AG04449 (cell line): ENCODE data around the gene GDF11.
A peak's percentile ranks its signal among the peaks of the same experiment; 100 is the strongest.

Source experiments
- CTCF ChIA-PET: fragments of 350-600 bp; formaldehyde crosslinking; extraction: SDS; loops from one replicate; lab custom pipeline; 2021; ENCODE audit warnings: antibody characterized with exemption; lab: Yijun Ruan, JAX
- POLR2A ChIA-PET: fragments of 400-600, 350-600 bp; formaldehyde crosslinking; extraction: SDS; loops from one replicate; lab custom pipeline; 2020; ENCODE audit warnings: antibody characterized with exemption, inconsistent platforms; lab: Yijun Ruan, JAX
- DNase-seq: peaks from one replicate; pipeline ENCODE4 v3.0.0-alpha.2; 2010; ENCODE audit warnings: low read depth, low spot score
- H3K4me3 ChIP-seq: 2 replicates; pipeline ENCODE4 v1.5.1; 2011; ENCODE audit warnings: low read depth, mild to moderate bottlenecking, control low read depth, low read length
- TF ChIP-seq, protein P1 (sequence below): IDR thresholded peaks from one replicate; pipeline ENCODE4 v1.5.1; 2011; ENCODE audit warnings: mild to moderate bottlenecking, moderate library complexity, low read length, control low read depth, inconsistent platforms; ENCODE audit not compliant: insufficient read depth; ENCODE audit errors: missing control alignments

GDF11 gene

DNA sequence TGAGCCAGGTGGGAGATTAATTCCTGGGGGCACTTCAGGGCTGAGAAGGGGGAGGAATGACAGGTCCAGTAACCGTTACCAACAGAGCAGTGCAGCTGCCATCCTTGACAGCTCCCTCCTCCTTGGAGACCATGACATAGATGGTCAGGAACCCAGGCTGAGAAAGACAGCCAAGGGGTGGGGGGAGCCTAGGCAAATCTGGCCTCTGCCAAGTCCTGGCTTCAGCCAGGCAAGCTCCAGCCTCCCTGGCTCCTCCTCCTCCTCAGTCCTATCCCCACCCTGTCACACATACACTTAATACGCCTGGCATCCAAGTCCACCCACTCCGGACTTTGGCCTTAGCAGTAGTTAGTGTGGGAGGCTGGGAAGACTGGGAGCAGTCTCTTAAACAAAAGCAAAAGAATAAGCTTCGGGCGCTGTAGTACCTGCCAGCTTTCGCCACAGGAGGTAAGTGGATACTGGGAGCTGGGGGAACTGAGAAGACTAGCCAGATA lies 22.8 kb upstream of the GDF11 start, which contains the start of gene RDH5:
Gene RDH5, plus strand, starts transcription at position 323 of the 494 bp plus-strand sequence. CDS start 792 bp downstream, outside the sequence.
- CTCF ChIA-PET = interaction anchor here (0.7 to 7.1 kb wide), 10 partner anchors 8 to 235 kb away, joined by 3 to 79 read pairs (median 6); partner anchors contain the start of gene CD63
- TF ChIP-seq, protein P1, sequence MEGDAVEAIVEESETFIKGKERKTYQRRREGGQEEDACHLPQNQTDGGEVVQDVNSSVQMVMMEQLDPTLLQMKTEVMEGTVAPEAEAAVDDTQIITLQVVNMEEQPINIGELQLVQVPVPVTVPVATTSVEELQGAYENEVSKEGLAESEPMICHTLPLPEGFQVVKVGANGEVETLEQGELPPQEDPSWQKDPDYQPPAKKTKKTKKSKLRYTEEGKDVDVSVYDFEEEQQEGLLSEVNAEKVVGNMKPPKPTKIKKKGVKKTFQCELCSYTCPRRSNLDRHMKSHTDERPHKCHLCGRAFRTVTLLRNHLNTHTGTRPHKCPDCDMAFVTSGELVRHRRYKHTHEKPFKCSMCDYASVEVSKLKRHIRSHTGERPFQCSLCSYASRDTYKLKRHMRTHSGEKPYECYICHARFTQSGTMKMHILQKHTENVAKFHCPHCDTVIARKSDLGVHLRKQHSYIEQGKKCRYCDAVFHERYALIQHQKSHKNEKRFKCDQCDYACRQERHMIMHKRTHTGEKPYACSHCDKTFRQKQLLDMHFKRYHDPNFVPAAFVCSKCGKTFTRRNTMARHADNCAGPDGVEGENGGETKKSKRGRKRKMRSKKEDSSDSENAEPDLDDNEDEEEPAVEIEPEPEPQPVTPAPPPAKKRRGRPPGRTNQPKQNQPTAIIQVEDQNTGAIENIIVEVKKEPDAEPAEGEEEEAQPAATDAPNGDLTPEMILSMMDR = no peak
- POLR2A ChIA-PET = interaction anchor here (1.0 to 3.0 kb wide), 2 partner anchors 9 to 254 kb away, joined by 3 to 39 read pairs; partner anchors contain the start of genes CD63 and RAB5B
- peak within 1 kb of the TSS; percentile 8; the same call in 1 of the 2 replicates for H3K4me3 ChIP-seq
- DNase-seq = no peak

DNA sequence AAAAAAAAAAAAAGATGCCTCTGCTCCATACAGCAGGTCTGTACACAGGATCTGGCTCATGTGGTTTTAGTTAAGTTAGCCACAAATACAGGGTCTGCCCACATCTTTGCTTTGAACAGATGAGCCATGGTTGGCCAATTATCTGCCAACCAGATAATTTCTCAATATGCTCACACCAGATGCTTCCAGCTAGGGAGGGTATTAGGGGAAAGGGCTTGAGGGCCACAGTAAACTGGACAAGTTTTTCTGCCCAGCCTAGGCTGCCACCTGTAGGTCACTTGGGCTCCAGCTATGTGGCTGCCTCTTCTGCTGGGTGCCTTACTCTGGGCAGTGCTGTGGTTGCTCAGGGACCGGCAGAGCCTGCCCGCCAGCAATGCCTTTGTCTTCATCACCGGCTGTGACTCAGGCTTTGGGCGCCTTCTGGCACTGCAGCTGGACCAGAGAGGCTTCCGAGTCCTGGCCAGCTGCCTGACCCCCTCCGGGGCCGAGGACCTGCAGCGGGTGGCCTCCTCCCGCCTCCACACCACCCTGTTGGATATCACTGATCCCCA lies 22.0 kb upstream of the GDF11 start:
- DNase-seq = no peak
- ChIA-PET POLR2A (interaction anchor here (1.0 to 3.0 kb wide), 3 partner anchors 8 to 253 kb away, joined by 3 to 39 read pairs (median 5); partner anchors contain the start of genes CD63 and RAB5B), CTCF (interaction anchor here (0.7 to 7.1 kb wide), 9 partner anchors 9 to 234 kb away, joined by 3 to 79 read pairs (median 3); a partner anchor contains a TSS)
- TF ChIP-seq, protein P1 = peak; percentile 68
- no peak overlapping the region; the same call in 1 of the 2 replicates for H3K4me3 ChIP-seq

DNA sequence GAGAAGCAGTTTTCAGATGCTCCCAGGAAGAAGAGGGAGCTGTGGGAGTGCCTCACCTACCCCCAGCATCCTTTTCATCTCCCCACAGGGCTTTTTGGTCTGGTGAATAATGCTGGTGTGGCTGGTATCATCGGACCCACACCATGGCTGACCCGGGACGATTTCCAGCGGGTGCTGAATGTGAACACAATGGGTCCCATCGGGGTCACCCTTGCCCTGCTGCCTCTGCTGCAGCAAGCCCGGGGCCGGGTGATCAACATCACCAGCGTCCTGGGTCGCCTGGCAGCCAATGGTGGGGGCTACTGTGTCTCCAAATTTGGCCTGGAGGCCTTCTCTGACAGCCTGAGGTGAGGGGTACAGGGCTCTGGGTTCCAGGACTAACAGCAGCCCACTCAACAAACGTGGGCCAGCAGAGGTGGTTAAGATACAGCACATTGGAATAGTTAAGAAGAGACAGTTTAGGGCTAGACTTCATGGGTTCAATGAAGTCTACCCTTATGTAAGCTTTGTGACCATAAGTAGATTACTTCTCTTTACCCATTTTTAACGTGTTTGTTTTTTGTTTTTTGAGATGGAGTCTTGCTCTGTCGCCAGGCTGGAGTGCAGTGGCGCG lies 21.2 kb upstream of the GDF11 start:
- DNase-seq = no peak
- ChIA-PET POLR2A (interaction anchor here (1.2 to 3.0 kb wide), 2 partner anchors 8 to 9 kb away, joined by 5 to 39 read pairs; partner anchors contain the start of gene CD63), CTCF (interaction anchor here (0.7 to 7.1 kb wide), 8 partner anchors 9 to 77 kb away, joined by 3 to 79 read pairs (median 4); no protein-coding TSS in a partner anchor)
- TF ChIP-seq, protein P1 = no peak
- no peak overlapping the region for H3K4me3 ChIP-seq

DNA sequence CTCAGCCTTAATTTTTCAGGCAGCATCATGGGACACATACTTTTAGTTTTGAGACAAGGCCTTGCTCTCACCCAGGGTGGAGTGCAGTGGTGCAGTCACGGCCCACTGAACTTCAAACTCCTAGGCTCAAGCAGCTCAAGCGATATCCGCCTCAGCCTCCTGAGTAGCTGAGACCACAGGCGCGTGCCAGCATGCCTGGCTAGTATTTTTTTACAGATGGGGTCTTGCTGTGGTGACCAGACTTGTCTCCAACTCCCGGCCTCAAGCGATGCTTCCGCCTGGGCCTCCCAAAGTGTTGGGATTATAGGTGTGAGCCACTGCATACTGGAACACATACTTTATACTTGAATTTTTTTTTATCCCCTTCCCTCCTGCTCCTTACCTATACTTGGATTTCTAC lies 20.0 kb upstream of the GDF11 start:
- POLR2A ChIA-PET = no interaction called here
- DNase-seq = no peak
- TF ChIP-seq, protein P1 = no peak
- CTCF ChIA-PET = interaction anchor here (0.8 to 7.1 kb wide), 4 partner anchors 11 to 218 kb away, joined by 3 to 79 read pairs (median 7); no protein-coding TSS in a partner anchor
- H3K4me3 ChIP-seq = no peak overlapping the region

DNA sequence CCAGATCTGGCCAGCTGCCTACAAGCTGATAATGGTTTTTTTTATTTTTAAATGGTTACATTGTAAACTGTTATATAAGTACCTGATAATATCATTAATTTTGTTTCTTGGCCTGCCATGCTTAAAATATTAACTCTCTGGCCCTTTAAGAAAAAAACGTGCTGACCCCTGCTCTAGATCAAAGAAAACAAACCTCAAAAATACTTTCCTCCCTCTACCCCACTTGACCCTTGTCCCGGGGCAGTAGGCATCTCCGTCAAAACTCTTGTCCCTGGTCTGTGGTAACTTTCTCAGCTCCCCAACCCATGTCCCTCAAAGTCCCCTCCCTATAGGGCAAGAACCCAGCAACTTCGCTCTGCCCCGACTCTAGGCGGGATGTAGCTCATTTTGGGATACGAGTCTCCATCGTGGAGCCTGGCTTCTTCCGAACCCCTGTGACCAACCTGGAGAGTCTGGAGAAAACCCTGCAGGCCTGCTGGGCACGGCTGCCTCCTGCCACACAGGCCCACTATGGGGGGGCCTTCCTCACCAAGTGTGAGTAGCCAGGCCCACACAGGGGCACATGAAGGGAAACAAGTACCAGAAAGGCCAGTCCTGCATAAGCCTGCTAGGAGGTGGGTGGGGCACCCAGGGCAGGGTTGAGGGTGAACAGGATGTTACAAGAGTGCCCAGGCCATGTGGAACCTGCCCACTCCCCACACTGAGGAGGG lies 19.3 kb upstream of the GDF11 start:
- no peak overlapping the region for H3K4me3 ChIP-seq
- DNase-seq = no peak
- CTCF ChIA-PET = interaction anchor here (0.8 to 7.1 kb wide), 4 partner anchors 11 to 217 kb away, joined by 3 to 79 read pairs (median 7); no protein-coding TSS in a partner anchor
- POLR2A ChIA-PET = no interaction called here
- TF ChIP-seq, protein P1 = no peak
